Measurements from ENCODE around the gene RXRA.
A peak's percentile ranks its signal among the peaks of the same experiment; 100 is the strongest.

RXRA gene

DNA sequence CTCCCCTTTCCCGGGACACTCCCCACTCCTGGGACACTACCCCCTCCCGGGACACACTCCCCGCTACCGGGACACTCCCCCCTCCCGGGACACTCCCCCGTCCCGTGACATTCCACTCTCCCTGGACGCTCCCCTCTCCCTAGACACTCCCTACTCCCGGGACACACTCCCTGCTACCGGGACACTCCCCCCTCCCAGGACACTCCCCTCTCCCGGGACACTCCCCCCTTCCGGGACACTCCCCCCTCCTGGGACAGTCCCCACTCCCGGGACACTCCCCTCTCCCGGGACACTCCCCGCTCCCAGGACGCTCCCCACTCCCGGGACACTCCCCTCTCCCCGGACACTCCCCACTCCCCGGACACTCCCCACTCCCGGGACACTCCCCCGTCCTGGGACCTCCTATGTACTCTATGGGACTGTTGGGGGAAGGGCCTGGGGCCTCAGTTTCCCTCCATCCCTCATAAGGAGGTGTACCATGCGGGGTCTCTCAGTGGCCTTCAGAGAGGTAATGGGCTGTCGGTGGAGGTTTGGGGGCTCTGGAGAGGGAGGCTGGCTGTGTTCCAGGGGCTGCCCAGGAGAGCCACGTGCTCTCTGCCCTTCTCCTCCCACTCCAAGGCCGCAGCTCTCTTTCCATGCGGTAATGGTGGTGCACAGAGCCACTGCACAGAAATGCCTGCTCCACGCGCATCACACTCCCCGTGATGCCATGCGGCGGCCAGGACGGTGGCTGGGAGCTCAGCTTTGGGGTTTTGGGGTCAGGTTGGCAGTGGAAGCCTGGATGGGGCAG, 96.2 kb downstream of the RXRA start (continued):
- TF ChIP-seq, protein P1, sequence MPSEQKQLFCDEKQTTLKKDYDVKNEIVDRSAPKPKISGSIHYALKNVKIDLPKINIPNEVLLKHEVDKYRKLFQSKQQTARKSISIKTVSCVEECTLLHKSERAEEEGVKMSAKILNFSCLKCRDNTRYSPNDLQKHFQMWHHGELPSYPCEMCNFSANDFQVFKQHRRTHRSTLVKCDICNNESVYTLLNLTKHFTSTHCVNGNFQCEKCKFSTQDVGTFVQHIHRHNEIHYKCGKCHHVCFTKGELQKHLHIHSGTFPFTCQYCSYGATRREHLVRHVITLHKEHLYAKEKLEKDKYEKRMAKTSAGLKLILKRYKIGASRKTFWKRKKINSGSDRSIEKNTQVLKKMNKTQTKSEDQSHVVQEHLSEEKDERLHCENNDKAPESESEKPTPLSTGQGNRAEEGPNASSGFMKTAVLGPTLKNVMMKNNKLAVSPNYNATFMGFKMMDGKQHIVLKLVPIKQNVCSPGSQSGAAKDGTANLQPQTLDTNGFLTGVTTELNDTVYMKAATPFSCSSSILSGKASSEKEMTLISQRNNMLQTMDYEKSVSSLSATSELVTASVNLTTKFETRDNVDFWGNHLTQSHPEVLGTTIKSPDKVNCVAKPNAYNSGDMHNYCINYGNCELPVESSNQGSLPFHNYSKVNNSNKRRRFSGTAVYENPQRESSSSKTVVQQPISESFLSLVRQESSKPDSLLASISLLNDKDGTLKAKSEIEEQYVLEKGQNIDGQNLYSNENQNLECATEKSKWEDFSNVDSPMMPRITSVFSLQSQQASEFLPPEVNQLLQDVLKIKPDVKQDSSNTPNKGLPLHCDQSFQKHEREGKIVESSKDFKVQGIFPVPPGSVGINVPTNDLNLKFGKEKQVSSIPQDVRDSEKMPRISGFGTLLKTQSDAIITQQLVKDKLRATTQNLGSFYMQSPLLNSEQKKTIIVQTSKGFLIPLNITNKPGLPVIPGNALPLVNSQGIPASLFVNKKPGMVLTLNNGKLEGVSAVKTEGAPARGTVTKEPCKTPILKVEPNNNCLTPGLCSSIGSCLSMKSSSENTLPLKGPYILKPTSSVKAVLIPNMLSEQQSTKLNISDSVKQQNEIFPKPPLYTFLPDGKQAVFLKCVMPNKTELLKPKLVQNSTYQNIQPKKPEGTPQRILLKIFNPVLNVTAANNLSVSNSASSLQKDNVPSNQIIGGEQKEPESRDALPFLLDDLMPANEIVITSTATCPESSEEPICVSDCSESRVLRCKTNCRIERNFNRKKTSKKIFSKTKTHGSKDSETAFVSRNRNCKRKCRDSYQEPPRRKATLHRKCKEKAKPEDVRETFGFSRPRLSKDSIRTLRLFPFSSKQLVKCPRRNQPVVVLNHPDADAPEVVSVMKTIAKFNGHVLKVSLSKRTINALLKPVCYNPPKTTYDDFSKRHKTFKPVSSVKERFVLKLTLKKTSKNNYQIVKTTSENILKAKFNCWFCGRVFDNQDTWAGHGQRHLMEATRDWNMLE (tag by site-specific recombination; conservative IDR thresholded peaks at IDR 0.05; ENCODE audit: low read depth) = no peak
- no peak for TF ChIP-seq ZNF843 (tag by site-specific recombination; IDR thresholded peaks at IDR 0.05)
- no peak for TF ChIP-seq SP3 (tag by site-specific recombination; IDR thresholded peaks at IDR 0.05)
- TF ChIP-seq, protein P2, sequence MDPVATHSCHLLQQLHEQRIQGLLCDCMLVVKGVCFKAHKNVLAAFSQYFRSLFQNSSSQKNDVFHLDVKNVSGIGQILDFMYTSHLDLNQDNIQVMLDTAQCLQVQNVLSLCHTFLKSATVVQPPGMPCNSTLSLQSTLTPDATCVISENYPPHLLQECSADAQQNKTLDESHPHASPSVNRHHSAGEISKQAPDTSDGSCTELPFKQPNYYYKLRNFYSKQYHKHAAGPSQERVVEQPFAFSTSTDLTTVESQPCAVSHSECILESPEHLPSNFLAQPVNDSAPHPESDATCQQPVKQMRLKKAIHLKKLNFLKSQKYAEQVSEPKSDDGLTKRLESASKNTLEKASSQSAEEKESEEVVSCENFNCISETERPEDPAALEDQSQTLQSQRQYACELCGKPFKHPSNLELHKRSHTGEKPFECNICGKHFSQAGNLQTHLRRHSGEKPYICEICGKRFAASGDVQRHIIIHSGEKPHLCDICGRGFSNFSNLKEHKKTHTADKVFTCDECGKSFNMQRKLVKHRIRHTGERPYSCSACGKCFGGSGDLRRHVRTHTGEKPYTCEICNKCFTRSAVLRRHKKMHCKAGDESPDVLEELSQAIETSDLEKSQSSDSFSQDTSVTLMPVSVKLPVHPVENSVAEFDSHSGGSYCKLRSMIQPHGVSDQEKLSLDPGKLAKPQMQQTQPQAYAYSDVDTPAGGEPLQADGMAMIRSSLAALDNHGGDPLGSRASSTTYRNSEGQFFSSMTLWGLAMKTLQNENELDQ (tag by site-specific recombination; IDR thresholded peaks at IDR 0.05; ENCODE audit: low read depth) = no peak
- TF ChIP-seq, protein P3, sequence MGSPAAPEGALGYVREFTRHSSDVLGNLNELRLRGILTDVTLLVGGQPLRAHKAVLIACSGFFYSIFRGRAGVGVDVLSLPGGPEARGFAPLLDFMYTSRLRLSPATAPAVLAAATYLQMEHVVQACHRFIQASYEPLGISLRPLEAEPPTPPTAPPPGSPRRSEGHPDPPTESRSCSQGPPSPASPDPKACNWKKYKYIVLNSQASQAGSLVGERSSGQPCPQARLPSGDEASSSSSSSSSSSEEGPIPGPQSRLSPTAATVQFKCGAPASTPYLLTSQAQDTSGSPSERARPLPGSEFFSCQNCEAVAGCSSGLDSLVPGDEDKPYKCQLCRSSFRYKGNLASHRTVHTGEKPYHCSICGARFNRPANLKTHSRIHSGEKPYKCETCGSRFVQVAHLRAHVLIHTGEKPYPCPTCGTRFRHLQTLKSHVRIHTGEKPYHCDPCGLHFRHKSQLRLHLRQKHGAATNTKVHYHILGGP (tag by site-specific recombination; IDR thresholded peaks at IDR 0.05) = no peak
- TF ChIP-seq ZNF426 (tag by site-specific recombination; IDR thresholded peaks at IDR 0.05) = no peak
- TF ChIP-seq KLF10 (tag by site-specific recombination; IDR thresholded peaks at IDR 0.05) = peak; percentile 42; the same call in 1 of the 2 replicates
- no peak for TF ChIP-seq ZNF596 (tag by site-specific recombination; IDR thresholded peaks at IDR 0.05)
- no peak for TF ChIP-seq ZBTB7A (tag by site-specific recombination; IDR thresholded peaks at IDR 0.05; ENCODE audit: low read depth)
- no peak for TF ChIP-seq BCL11A (tag by site-specific recombination; IDR thresholded peaks at IDR 0.05; ENCODE audit: low read depth)
- no peak for TF ChIP-seq ZNF530 (tag by site-specific recombination; IDR thresholded peaks at IDR 0.05; ENCODE audit: low read depth)
- TF ChIP-seq, protein P4, sequence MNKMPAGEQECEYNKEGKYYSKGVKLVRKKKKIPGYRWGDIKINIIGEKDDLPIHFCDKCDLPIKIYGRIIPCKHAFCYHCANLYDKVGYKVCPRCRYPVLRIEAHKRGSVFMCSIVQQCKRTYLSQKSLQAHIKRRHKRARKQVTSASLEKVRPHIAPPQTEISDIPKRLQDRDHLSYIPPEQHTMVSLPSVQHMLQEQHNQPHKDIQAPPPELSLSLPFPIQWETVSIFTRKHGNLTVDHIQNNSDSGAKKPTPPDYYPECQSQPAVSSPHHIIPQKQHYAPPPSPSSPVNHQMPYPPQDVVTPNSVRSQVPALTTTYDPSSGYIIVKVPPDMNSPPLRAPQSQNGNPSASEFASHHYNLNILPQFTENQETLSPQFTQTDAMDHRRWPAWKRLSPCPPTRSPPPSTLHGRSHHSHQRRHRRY (tag by site-specific recombination; IDR thresholded peaks at IDR 0.05) = no peak
- no peak for TF ChIP-seq ZNF521 (tag by site-specific recombination; IDR thresholded peaks at IDR 0.05)
- TF ChIP-seq, protein P5, sequence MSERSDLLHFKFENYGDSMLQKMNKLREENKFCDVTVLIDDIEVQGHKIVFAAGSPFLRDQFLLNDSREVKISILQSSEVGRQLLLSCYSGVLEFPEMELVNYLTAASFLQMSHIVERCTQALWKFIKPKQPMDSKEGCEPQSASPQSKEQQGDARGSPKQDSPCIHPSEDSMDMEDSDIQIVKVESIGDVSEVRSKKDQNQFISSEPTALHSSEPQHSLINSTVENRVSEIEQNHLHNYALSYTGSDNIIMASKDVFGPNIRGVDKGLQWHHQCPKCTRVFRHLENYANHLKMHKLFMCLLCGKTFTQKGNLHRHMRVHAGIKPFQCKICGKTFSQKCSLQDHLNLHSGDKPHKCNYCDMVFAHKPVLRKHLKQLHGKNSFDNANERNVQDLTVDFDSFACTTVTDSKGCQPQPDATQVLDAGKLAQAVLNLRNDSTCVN (tag by site-specific recombination; optimal IDR thresholded peaks at IDR 0.05) = no peak
- TF ChIP-seq ZNF621 (tag by site-specific recombination; IDR thresholded peaks at IDR 0.05) = no peak
- TF ChIP-seq ZNF707 (tag by site-specific recombination; IDR thresholded peaks at IDR 0.05) = no peak
- no peak for TF ChIP-seq ZNF571 (tag by site-specific recombination; IDR thresholded peaks at IDR 0.05)

All from HEK293 (cell line).